ENCODE measurements around the gene PPA1. TPM values are rescaled to one million over a fixed set of nuclear protein-coding genes. Genes with fewer than 3 reads are reported as not detected.

Gene PPA1
- total and polyA plus RNA-seq, 2 of the 4 experiments (the other 2 are of a cell fraction): 78.6 to 102 TPM

DNA sequence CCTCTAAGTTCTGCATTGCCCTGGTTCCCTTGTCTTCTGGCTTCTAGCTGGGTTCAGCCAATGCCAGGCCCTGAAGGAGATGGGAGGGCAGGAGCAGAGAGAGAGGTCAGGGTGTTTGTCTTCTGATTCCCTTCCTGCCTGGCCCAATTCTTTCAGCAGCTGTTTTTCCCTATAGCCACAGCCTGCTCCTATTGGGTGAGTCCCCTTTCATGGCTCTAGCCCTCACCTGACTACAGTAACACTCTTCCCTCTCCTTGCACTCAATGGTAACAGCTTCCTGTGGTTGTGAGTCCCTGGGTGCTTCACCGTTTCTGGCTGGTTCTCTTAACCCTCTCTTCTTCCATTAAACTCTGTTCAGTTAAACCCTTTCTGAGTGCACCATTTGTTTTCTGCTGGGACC lies 33.5 kb upstream of the PPA1 start:
- intact Hi-C loops (cut with micrococcal nuclease) (loop anchor here (1.0 to 2.0 kb wide), 2 partner anchors 33 to 98 kb away; partner anchors contain the start of gene PPA1), in situ Hi-C loops (cut with MboI; ENCODE audit: low sequenced_read_pairs) (no loop called here), dilution Hi-C loops (cut with HindIII; ENCODE audit: low sequenced_read_pairs, unreplicated experiment) (no loop called here)
- Histone ChIP-seq H3K4me2 (ENCODE audit: low read depth, low read length) (no peak overlapping the region; the same call in 1 of the 2 replicates), H2AK9ac (replicated peaks; ENCODE audit: low read depth, low read length, poor library complexity) (peak overlapping the region; percentile 44), H2BK5ac (ENCODE audit: low read depth, low read length, poor library complexity, severe bottlenecking) (peak overlapping the region; percentile 61), H3K9me1 (ENCODE audit: insufficient read depth, low read length) (peaks cover 13% of the 10 kb centered on the region), H3K4me1 (ENCODE audit: control insufficient read depth, insufficient read depth, low read length) (peaks cover 11% of the 10 kb centered on the region), H3K9me3 (ENCODE audit: control insufficient read depth, insufficient read depth, low read length) (no peaks in the 10 kb centered on the region), H2AFZ (replicated peaks; ENCODE audit: low read length, poor library complexity) (peak overlapping the region; percentile 44), H4K20me1 (ENCODE audit: insufficient read depth, low read length) (peaks cover 8% of the 10 kb centered on the region; the same call in 1 of the 2 replicates), H3K4ac (ENCODE audit: low read depth, low read length) (peak overlapping the region; percentile 88), H3K9ac (ENCODE audit: low read depth, low read length) (no peak overlapping the region), H4K5ac (ENCODE audit: low read depth, low read length) (peak overlapping the region; percentile 13; the same call in 1 of the 2 replicates), H3K27ac (ENCODE audit: insufficient read depth, low read length) (peak overlapping the region; percentile 63; the same call in 1 of the 2 replicates), H3K56ac (ENCODE audit: extremely low read depth, insufficient read depth, low read length) (no peak overlapping the region), H2BK20ac (ENCODE audit: low read depth, low read length) (peak overlapping the region; percentile 89), H3K27me3 (ENCODE audit: control insufficient read depth, insufficient read depth, low read length) (no peaks in the 10 kb centered on the region), H3K79me1 (ENCODE audit: low read depth in 1 of 2, low read length in 2 of 2) (no peaks in the 10 kb centered on the region), H4K8ac (ENCODE audit: low read depth in 2 of 2, low read length in 2 of 2) (peak overlapping the region in 1 of 2 experiments; percentile 60; a peak in 2 of 4 replicates), H4K91ac (ENCODE audit: insufficient read depth, low read depth, low read length) (peak overlapping the region; percentile 58), H2BK15ac (ENCODE audit: low read depth, low read length) (peak overlapping the region; percentile 75; the same call in 2 of the 3 replicates), H2AK5ac (ENCODE audit: low read depth, low read length) (peak overlapping the region; percentile 85), H3K36me3 (ENCODE audit: control insufficient read depth, insufficient read depth, low read length) (no peaks in the 10 kb centered on the region), H3K18ac (ENCODE audit: low read depth, low read length) (peak overlapping the region; percentile 13), H3K23ac (ENCODE audit: low read depth, low read length) (peak overlapping the region; percentile 47), H3K4me3 (ENCODE audit: insufficient read depth, low read depth, low read length) (no peak overlapping the region), H3K14ac (replicated peaks; ENCODE audit: low read depth, low read length) (peak overlapping the region; percentile 83), H2BK120ac (ENCODE audit: low read depth, low read length) (peak overlapping the region; percentile 88)
- POLR2A ChIA-PET (ENCODE audit: unreplicated experiment): no interaction called here
- DNase-seq (no peak), ATAC-seq (ENCODE audit: low read depth) (no peak)
- BruUV-seq (replicated peaks): no TSS peak
- CTCF ChIA-PET: interaction anchor here (1.0 kb wide), 1 partner anchor 98 kb away, joined by 3 read pairs; no protein-coding TSS in a partner anchor
- TF ChIP-seq MAFK (IDR thresholded peaks at IDR 0.05; ENCODE audit: low read depth, low read length) (no peak), CHD1 (IDR thresholded peaks at IDR 0.05; ENCODE audit: low read depth, low read length) (no peak), POLR2A (IDR thresholded peaks at IDR 0.05; ENCODE audit: low read depth, low read length) (no peak), MXI1 (IDR thresholded peaks at IDR 0.05; ENCODE audit: borderline replicate concordance, low read depth, low read length) (no peak), RFX5 (IDR thresholded peaks at IDR 0.05; ENCODE audit: low read depth, low read length) (no peak), FOS (IDR thresholded peaks at IDR 0.05; ENCODE audit: low read depth, low read length) (no peak), BHLHE40 (IDR thresholded peaks at IDR 0.05; ENCODE audit: low read depth, low read length) (no peak), NFE2L2 (IDR thresholded peaks at IDR 0.05; ENCODE audit: low read depth, low read length) (no peak)
- TF ChIP-seq, protein P1, sequence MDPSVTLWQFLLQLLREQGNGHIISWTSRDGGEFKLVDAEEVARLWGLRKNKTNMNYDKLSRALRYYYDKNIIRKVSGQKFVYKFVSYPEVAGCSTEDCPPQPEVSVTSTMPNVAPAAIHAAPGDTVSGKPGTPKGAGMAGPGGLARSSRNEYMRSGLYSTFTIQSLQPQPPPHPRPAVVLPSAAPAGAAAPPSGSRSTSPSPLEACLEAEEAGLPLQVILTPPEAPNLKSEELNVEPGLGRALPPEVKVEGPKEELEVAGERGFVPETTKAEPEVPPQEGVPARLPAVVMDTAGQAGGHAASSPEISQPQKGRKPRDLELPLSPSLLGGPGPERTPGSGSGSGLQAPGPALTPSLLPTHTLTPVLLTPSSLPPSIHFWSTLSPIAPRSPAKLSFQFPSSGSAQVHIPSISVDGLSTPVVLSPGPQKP (IDR thresholded peaks at IDR 0.05; ENCODE audit: borderline replicate concordance, low read depth, low read length): no peak
- TF ChIP-seq, protein P2, sequence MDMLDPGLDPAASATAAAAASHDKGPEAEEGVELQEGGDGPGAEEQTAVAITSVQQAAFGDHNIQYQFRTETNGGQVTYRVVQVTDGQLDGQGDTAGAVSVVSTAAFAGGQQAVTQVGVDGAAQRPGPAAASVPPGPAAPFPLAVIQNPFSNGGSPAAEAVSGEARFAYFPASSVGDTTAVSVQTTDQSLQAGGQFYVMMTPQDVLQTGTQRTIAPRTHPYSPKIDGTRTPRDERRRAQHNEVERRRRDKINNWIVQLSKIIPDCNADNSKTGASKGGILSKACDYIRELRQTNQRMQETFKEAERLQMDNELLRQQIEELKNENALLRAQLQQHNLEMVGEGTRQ (IDR thresholded peaks at IDR 0.05; ENCODE audit: low read depth, low read length): no peak
- WGBS, 2 experiments (ENCODE audit: extremely low coverage in 2 of 2, insufficient read length in 1 of 2): no CpG with 5 or more reads among the region's 1 CpG

Measured in IMR-90 (cell line).